D721Med (cell line): ENCODE measurements around the gene PPIL4.
"Not testable (repeated sequence)": the region's sequence is repeated elsewhere in the genome, so short reads cannot be mapped to it uniquely, and the experiment has no call there.

Experiments used
- DNase-seq: peaks from one replicate; pipeline ENCODE4 v3.0.0; 2011; ENCODE audit warnings: low spot score; ENCODE audit not compliant: insufficient read length
- FAIRE-seq: peaks from 2 replicates; lab custom pipeline; 2011; peaks lifted over from hg19 to GRCh38; lab: Jason Lieb, UNC
- CTCF ChIP-seq: IDR thresholded peaks from 2 replicates; pipeline ENCODE4 v1.5.1; 2012; ENCODE audit warnings: mild to moderate bottlenecking, control low read depth; ENCODE audit not compliant: insufficient read depth; ENCODE audit errors: missing control alignments

PPIL4 gene

GRCh38 chr6:149468179-149468578 is 77.7 kb downstream of the PPIL4 start:
- DNase-seq (no peak), FAIRE-seq (no peak)
- TF ChIP-seq CTCF = no peak

DNA sequence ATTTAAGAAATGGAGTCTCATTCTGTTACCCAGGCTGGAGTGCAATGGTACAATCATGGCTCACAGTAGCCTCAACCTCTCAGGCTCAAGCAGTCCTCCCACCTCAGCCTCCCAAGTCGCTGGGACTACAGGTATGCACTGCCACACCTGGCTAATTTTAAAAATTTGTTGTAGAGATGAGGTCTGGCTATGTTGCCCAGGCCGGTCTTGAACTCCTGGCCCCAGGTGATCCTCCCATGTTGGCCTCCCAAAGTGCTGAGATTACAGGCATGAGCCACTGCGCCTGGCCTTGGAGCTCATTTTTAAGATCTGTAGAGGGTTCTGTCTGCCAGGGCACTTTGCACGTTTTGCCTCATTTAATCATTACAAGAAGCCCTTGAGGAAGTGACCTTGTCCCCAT is 78.6 kb downstream of the PPIL4 start:
- TF ChIP-seq CTCF = no peak
- FAIRE-seq (no peak), DNase-seq (no peak)

- no peak for FAIRE-seq
- no peak for DNase-seq
- no peak for TF ChIP-seq CTCF
Observed at GRCh38 chr6:149464411-149464810, 81.4 kb downstream of the PPIL4 start.

DNA sequence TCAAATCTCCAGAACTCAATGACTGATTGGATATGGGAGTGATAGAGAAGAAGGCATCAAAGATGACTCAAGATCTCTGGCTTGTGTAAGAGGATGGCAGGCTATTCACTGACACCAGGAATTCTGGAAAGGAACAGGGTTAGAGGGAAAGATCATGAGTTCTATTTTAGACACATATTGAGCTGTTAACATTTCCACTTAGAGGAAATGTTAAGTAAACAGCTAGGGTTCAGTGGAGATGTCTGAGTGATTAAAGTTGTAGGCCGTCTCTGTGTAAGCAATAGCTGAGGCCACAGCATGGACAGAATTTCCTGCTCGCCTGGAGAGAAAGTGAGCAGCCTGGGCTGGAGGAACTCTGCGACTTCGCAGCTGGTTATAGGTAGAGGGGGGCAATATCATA is 82.1 kb downstream of the PPIL4 start:
- DNase-seq (no peak), FAIRE-seq (no peak)
- TF ChIP-seq CTCF = no peak

- DNase-seq, FAIRE-seq: not testable (repeated sequence)
Observed at GRCh38 chr6:149462712-149463111, 83.1 kb downstream of the PPIL4 start.

- no peak for TF ChIP-seq CTCF
- no peak for FAIRE-seq
- DNase-seq = no peak
Observed at GRCh38 chr6:149461670-149462069, 84.2 kb downstream of the PPIL4 start.

DNA sequence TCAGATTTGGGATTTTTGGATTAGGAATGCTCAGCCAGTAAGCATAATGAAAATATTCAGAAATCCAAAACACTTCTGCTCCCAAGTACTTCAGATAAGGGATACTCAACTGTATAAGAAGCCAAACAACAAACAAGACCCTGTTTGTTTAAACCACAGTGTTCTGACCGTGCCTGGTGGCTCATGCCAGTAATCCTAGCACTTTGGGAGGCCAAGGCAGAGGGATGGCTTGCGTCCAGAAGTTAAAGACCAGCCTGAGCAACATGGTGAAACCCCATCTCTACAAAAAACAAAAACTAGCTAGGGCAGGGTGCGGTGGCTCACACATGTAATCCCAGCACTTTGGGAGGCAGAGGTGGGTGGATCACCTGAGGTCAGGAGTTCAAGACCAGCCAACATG is 85.6 kb downstream of the PPIL4 start:
- not testable (repeated sequence) for DNase-seq, FAIRE-seq

DNA sequence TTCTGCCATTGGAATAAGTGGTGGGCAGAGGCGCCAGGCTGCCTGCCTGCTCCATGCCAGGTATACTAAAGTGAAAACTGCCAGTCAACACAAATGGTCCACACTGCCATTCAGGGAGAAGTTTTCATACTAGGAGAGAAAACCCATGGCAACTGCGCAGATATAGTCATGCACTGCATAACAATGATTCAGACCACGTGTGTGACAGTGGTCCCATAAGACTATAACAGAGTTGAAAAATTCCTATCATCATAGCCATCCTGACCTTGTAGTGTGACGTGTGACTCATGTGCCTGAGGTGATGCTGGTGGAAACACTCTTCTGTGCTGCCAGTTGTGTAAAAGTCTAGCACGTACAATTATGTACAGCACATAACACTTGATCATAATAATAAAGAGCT is 86.1 kb downstream of the PPIL4 start:
- DNase-seq (no peak), FAIRE-seq (no peak)
- TF ChIP-seq CTCF = no peak
